BLaER1 (cell line): ENCODE results near the gene RICTOR.

Experiments used
- H3K27ac ChIP-seq: shearing (Covaris generic); formaldehyde crosslinking; 2 replicates; pipeline ENCODE4 v1.8.1; 2022
- H3K27me3 ChIP-seq: shearing (Covaris generic); formaldehyde crosslinking; 2 replicates; pipeline ENCODE4 v1.8.1; 2022
- H3K36me3 ChIP-seq: shearing (Covaris generic); formaldehyde crosslinking; 2 replicates; pipeline ENCODE4 v1.8.1; 2022
- H3K4me1 ChIP-seq: shearing (Covaris generic); formaldehyde crosslinking; 2 replicates; pipeline ENCODE4 v1.8.1; 2022
- H3K4me2 ChIP-seq: shearing (Covaris generic); formaldehyde crosslinking; 2 replicates; pipeline ENCODE4 v1.8.1; 2022
- H3K4me3 ChIP-seq: shearing (Covaris generic); formaldehyde crosslinking; 2 replicates; pipeline ENCODE4 v1.8.1; 2022
- H3K9ac ChIP-seq: shearing (Covaris generic); formaldehyde crosslinking; 2 replicates; pipeline ENCODE4 v1.8.1; 2022
- H3K9me3 ChIP-seq: shearing (Covaris generic); formaldehyde crosslinking; 2 replicates; pipeline ENCODE4 v1.8.1; 2022
- H4K20me1 ChIP-seq: shearing (Covaris generic); formaldehyde crosslinking; 2 replicates; pipeline ENCODE4 v1.8.1; 2022
- Cebpa-rat ChIP-seq: shearing (Covaris generic); IDR thresholded peaks from 2 replicates; pipeline ENCODE4 v1.8.1; 2022

RICTOR gene

DNA sequence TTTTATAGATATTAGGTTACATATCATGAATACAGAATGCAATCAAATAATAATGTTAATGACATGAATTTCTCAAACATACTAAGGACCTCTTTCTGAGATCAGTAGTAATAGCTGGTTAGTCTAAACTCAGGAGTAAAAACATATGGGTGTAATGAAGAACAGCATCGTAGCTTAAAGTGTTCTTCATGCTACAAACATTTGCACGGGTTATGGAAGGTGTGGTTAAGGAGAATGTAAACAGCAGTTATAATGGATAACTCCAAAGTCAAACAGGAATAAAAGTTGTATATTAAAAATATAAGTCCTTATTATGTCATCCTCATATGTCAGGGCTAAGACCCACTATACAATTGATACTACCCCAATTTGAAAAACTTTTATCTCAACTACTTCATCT is 112.5 kb downstream of the RICTOR start:
- Histone ChIP-seq H3K9me3 (no peaks in the 10 kb centered on the region), H3K36me3 (peaks cover 56% of the 10 kb centered on the region), H3K4me3 (no peak overlapping the region), H3K27me3 (no peaks in the 10 kb centered on the region), H3K4me1 (no peaks in the 10 kb centered on the region), H4K20me1 (no peaks in the 10 kb centered on the region), H3K27ac (no peak overlapping the region), H3K9ac (no peak overlapping the region), H3K4me2 (no peak overlapping the region)
- no peak for TF ChIP-seq Cebpa-rat

DNA sequence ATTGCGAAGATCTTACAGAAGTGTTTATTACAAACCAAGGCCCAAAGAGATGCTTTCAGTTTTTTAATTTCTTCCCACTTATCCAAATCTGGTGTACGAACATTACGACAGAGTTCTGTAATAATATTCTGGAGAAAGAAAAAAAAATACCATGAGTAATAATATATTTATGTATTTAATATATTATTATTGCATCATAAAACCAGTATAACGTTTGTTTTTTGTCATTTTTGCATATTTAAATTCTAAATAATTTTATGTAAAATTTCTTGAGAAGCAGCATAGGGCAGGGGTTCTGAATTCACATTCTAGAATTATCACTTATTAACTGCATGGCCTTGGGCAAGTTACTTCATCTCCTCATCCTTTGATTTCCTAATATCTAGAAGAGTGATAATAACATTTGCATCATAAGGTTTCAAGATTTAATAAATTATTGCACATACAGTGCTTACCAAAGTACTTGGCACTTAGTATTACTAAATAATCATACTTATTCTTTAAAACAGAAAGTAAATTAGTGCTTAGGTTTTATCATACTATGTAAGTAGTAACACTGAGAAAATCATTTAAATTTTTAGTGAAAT is 120.7 kb downstream of the RICTOR start:
- Histone ChIP-seq H3K36me3 (peaks cover 71% of the 10 kb centered on the region), H4K20me1 (0 out of 2 replicates have a peak, but pooled peaks cover under 1% of the 10 kb centered on the region), H3K9ac (no peak overlapping the region), H3K27me3 (no peaks in the 10 kb centered on the region), H3K27ac (no peak overlapping the region), H3K4me2 (no peak overlapping the region), H3K9me3 (no peaks in the 10 kb centered on the region), H3K4me3 (no peak overlapping the region), H3K4me1 (no peaks in the 10 kb centered on the region)
- TF ChIP-seq Cebpa-rat: no peak

DNA sequence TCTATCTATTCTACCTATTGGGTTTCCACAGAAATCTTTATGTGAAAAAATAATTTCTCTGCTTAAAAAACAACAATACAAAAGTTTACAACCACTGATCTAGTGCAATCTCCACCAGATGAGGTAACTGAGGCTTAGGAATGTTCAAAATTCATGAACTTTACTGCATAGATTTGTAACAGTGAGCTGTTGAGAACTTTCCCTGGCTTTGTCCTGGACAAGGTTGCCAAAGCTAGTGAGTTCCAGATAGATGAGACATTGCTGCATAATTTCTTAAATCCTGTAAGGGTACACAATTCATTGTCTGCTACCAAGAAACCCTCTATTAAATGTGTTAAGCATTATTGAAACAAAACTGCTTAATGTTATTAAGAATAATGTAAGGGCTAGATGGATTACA is 125.7 kb downstream of the RICTOR start:
- Histone ChIP-seq H4K20me1 (0 out of 2 replicates have a peak, but pooled peaks cover 5% of the 10 kb centered on the region), H3K27me3 (no peaks in the 10 kb centered on the region), H3K4me1 (no peaks in the 10 kb centered on the region), H3K36me3 (peaks cover 64% of the 10 kb centered on the region), H3K9ac (no peak overlapping the region), H3K4me2 (no peak overlapping the region), H3K27ac (no peak overlapping the region), H3K4me3 (no peak overlapping the region), H3K9me3 (no peaks in the 10 kb centered on the region)
- TF ChIP-seq Cebpa-rat: no peak

DNA sequence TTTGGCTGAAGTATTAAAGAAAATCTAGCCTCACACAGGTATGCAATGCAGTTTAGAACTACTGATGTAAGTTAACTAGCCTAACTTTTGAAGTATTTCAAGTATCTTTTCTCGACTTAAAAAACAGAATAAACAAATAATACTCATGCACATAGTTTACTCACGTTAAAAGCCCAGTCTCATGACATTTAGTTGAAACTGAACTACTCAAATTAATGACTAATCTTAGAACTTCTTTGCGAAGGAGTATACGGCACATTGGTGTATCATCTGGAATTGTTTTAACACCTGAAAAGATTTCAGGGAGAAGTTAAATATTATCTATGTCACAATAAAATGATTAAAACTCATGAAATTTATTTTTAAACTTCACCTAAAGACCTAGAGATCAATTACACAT is 129.9 kb downstream of the RICTOR start:
- Histone ChIP-seq H4K20me1 (0 out of 2 replicates have a peak, but pooled peaks cover 5% of the 10 kb centered on the region), H3K36me3 (peaks cover 55% of the 10 kb centered on the region), H3K4me2 (no peak overlapping the region), H3K27ac (no peak overlapping the region), H3K27me3 (no peaks in the 10 kb centered on the region), H3K4me1 (peaks cover 4% of the 10 kb centered on the region; the same call in 1 of the 2 replicates), H3K9me3 (no peaks in the 10 kb centered on the region), H3K4me3 (no peak overlapping the region), H3K9ac (no peak overlapping the region)
- TF ChIP-seq Cebpa-rat: no peak

DNA sequence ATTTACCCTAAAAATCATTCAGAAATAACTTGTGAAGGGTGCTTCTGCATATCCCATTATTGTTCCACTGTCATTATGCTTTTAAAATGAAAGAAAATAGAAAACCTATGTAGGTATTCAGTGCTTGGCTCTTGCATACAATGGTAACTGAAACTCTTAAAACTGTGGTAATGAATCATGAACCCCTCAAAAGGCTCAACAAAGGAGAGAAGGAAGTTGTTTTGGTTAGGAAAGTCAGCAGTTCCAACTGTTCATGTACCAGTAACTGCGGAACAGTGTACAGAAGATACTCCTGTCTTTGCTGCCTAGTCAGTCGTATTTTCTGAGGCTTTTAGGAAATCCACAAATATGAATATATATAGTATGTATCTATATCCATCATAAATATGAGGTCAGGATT is 132.3 kb downstream of the RICTOR start:
- Histone ChIP-seq H3K9ac (no peak overlapping the region), H3K27ac (no peak overlapping the region), H3K9me3 (no peaks in the 10 kb centered on the region), H4K20me1 (no peaks in the 10 kb centered on the region), H3K4me2 (no peak overlapping the region), H3K4me3 (no peak overlapping the region), H3K27me3 (no peaks in the 10 kb centered on the region), H3K4me1 (peaks cover 4% of the 10 kb centered on the region; the same call in 1 of the 2 replicates), H3K36me3 (peaks cover 50% of the 10 kb centered on the region)
- TF ChIP-seq Cebpa-rat: no peak

DNA sequence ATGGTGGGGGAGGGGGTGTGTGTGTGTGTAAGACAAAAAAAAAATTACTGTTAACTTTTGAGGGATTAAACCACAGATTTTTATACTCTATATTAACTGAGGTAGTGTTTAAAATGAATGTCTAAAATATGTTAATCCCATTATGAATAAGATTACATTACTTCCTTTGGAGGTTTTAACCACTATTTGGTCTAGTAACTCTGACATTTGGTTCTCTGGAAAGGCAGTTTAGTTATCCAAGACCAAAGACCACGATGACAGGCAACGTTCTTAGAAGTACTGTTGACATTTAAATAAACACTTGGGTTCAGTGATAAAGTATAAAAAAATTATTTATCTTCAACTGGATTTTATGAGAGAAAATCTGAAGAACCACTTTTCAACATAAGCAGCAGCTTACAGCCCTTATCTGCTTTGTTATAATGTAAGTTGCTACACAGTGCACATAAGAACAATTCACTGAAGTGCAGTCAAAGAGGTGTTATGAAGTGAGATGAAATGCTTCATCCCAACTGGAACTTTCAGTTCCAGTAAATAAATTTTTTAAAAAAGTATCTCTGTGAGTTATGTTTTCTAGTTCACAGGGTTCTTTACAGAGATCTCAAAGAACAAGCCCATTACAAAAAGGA is 133.9 kb downstream of the RICTOR start:
- no peak overlapping the region for H3K27ac ChIP-seq
- H3K4me3 ChIP-seq: no peak overlapping the region
- H3K9ac ChIP-seq: no peak overlapping the region
- no peaks in the 10 kb centered on the region for H3K27me3 ChIP-seq
- H4K20me1 ChIP-seq: no peaks in the 10 kb centered on the region
- H3K4me1 ChIP-seq: peaks cover 4% of the 10 kb centered on the region; the same call in 1 of the 2 replicates
- TF ChIP-seq Cebpa-rat: no peak
- H3K9me3 ChIP-seq: no peaks in the 10 kb centered on the region
- H3K4me2 ChIP-seq: no peak overlapping the region
- peaks cover 52% of the 10 kb centered on the region for H3K36me3 ChIP-seq

DNA sequence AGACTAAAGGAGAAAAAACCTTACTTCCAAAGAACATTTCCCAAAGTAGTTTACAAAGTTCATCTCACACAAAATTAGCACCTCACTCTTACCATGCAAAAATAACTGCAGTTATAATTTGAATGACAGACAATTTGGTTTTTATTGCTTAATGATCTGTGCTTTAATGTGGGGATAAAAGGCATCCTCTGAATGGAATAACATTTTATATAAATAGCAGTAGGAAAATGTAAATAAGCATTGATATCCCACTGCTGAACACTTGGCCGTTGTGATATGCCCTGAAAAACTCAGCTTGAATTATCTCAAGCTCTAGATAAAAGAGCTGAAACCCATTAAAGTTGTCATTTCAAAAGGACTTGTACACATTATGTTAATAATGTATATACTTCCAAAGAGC is 135.2 kb downstream of the RICTOR start:
- peaks cover 39% of the 10 kb centered on the region for H3K36me3 ChIP-seq

DNA sequence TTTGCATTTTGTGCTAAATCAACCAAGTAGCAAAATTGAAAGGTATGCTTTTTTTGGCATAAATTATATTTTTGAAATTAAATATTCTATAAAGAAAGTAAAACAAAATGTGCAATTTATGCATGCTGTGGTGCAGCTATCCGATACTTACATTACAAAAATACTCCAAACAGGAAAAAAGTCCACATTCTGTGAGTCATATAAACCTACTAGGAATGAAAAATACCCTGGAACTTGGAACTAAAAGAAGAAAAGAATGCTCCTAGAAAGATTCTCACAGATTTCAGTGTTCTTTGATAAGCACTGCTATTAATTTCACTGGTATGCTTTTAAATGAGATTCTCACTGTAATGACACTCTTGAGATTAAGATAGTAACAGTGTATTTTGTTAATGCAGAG is 135.8 kb downstream of the RICTOR start:
- H3K9ac ChIP-seq: no peak overlapping the region

More for the DNA sequence above, 135.2 kb downstream of the RICTOR start:
- H3K27ac ChIP-seq: no peak overlapping the region
- H3K4me1 ChIP-seq: peaks cover 4% of the 10 kb centered on the region; the same call in 1 of the 2 replicates
- no peak for TF ChIP-seq Cebpa-rat
- H3K9me3 ChIP-seq: no peaks in the 10 kb centered on the region
- no peak overlapping the region for H3K9ac ChIP-seq
- no peaks in the 10 kb centered on the region for H3K27me3 ChIP-seq
- H4K20me1 ChIP-seq: no peaks in the 10 kb centered on the region
- no peak overlapping the region for H3K4me3 ChIP-seq
- no peak overlapping the region for H3K4me2 ChIP-seq

DNA sequence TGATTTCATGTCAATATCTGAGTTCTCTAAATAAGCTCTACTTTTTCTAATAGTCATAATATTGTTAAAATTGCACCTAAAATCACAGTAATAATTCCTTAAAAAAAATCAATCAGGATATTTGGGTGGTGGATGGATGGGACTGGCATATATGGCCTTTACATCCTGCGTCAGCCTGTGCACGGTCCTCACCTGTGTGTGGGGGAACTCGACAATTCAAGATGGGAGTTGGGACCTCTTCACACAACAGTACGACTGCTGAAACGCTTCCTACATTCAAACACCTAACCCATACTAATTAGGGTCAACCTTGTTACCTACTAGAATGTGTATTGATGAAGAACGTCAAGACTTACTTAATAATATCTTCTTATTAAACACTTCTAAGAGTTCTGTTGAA is 137.9 kb downstream of the RICTOR start:
- TF ChIP-seq Cebpa-rat: no peak
- H3K4me2 ChIP-seq: no peak overlapping the region
- no peaks in the 10 kb centered on the region for H3K27me3 ChIP-seq
- no peaks in the 10 kb centered on the region for H4K20me1 ChIP-seq
- no peak overlapping the region for H3K27ac ChIP-seq
- peaks cover 15% of the 10 kb centered on the region; the same call in 1 of the 2 replicates for H3K36me3 ChIP-seq
- H3K4me3 ChIP-seq: no peak overlapping the region
- H3K4me1 ChIP-seq: peaks cover 4% of the 10 kb centered on the region; the same call in 1 of the 2 replicates
- H3K9me3 ChIP-seq: no peaks in the 10 kb centered on the region
- no peak overlapping the region for H3K9ac ChIP-seq

More for the DNA sequence above, 135.8 kb downstream of the RICTOR start:
- Histone ChIP-seq H3K27me3 (no peaks in the 10 kb centered on the region), H3K4me1 (peaks cover 4% of the 10 kb centered on the region; the same call in 1 of the 2 replicates), H3K4me3 (no peak overlapping the region), H3K4me2 (no peak overlapping the region), H3K27ac (no peak overlapping the region), H3K36me3 (peaks cover 34% of the 10 kb centered on the region), H4K20me1 (no peaks in the 10 kb centered on the region), H3K9me3 (no peaks in the 10 kb centered on the region)
- TF ChIP-seq Cebpa-rat: no peak

DNA sequence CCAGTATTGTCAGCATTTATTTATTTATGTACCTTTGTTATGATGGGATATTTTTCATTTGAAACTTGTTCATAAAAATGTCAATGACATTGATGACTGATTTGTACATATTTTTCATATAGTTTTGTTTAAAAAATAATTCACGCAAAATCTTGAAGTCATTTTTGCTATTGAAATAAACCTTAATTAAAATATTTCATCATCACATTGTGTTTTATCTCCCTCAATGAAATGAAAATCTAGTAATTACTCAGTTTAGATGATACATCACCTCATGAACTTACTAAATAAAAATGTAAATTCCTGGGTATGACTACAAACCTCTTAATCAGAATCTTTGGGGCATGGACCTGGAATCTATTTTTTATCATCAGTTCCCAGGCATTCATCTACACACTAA is 138.8 kb downstream of the RICTOR start:
- no peaks in the 10 kb centered on the region for H4K20me1 ChIP-seq
- no peak overlapping the region for H3K4me3 ChIP-seq
- H3K9me3 ChIP-seq: no peaks in the 10 kb centered on the region
- H3K4me1 ChIP-seq: peaks cover 2% of the 10 kb centered on the region; the same call in 1 of the 2 replicates
- H3K9ac ChIP-seq: no peak overlapping the region
- peaks cover 15% of the 10 kb centered on the region; the same call in 1 of the 2 replicates for H3K36me3 ChIP-seq
- no peak for TF ChIP-seq Cebpa-rat
- H3K4me2 ChIP-seq: no peak overlapping the region
- no peak overlapping the region for H3K27ac ChIP-seq
- H3K27me3 ChIP-seq: no peaks in the 10 kb centered on the region
